Myocyte (in vitro differentiated cells): Measurements from ENCODE around the gene EXT2. TPM values are rescaled to one million over a fixed set of nuclear protein-coding genes. Genes with fewer than 3 reads are reported as not detected.

Experiments
- DNase-seq: peaks from one replicate; pipeline ENCODE4 v3.0.0-alpha.2; 2012; ENCODE audit warnings: low read depth
- total RNA-seq: library from RNA; depleted of rRNA; stranded (reverse); fragments of >200 nt; gene quantifications from 2 replicates; pipeline ENCODE4 v1.2.3, GENCODE V29; 2014

Gene EXT2
- total RNA-seq, 1 donor from 2014 or later = 66.3 TPM

GRCh38 chr11:44083906-44084305, 11.6 kb upstream of the EXT2 start:
- no peak for DNase-seq

DNA sequence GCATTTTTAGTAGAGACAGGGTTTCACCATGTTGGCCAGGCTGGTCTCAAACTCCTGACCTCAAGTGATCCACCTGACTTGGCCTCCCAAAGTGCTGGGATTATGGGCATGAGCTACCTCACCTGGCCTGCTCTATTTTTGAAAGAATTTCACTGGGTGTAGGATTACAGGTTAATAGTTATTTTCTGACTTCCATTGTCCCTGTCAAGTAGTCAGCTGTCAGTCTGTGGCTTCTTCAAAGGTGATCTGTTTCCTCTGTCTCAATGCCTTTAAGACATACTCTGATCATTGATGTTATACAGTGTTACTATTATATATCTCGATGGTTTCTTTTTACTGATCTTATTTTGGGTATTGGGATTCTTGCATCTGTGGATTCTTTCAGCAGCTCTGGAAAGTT, 10.1 kb upstream of the EXT2 start:
- no peak for DNase-seq

- DNase-seq = no peak
These were observed 7.1 kb upstream of the EXT2 start for GRCh38 chr11:44088377-44088776.

GRCh38 chr11:44088871-44089270, 6.6 kb upstream of the EXT2 start:
- no peak for DNase-seq

DNA sequence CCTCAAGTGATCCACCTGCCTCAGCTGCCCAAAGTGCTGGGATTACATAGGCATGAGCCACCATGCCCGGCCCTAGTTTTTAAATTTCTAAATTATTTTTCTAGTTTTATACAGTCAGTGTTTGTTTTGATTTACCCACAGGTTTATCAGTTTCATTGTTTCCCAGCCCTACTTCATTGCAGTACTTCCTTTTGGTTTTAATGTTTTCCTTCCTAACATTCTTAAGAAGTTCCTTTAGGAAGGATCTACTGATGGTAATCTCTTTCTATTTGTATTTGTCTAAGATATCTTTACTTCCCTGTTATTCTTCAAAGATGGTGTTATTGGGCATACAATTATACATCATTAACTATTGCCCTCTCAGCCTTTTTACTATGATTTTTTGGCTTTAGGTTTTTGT, 4.9 kb upstream of the EXT2 start:
- DNase-seq = no peak

- peak; percentile 89 for DNase-seq
These were observed 1.1 kb upstream of the EXT2 start for GRCh38 chr11:44094260-44094868.

DNA sequence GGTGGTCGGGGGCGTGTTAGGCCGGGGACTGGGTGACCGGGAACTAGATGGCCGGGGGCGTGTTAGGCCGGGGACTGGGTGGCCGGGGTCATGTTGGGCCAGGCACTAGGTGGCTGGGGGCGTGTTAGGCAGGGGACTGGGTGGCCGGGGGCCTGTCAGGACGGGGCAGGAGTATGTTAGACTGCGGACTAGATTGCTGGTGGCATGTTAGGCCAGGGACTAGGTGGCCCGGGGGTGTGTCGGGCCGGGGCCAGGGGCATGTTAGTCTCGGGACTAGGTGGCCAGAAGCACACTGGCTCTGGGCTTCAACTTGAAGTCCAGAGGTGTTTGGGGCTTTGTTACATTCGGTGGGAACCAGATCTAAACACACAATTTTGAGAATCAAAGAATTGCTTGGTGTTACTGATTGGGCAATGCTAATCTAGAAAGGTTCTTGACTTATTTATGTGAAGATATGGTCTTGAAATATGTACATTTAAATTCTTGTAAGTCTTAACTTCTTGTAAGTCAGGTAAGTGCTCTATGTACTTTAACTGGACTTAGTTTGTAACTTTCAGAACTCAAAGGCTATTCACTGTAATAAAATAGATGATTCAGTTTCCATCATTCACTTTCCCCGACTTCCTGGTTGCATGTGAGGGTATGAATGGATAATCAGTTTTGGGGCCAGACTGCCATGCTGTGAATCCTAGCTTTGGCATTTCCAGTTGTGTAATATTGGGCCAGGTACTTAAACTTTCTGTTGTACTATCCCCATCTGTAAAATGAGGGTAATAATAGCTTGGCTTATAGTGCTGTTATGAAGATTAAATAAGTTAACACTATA, 1.1 kb downstream of the EXT2 start:
- DNase-seq = no peak

DNA sequence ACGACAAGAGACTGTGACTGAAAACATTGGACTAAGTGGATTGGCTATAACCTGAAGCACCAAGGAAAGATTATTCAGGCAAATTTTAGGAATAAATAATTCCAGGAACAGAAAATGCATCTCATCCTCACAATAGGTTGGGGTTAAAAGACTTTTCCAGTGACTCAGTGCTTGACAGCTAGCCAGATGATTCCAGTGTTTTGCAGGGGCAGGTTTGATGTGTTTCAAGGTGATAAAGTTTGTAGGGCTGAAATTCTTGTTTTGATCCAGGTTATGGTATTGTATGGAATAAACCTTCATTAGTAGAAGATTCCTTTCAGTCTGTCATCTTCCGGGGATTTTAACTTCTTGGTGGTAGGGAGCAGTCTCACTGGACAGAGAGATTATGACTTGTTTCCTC, 2.3 kb downstream of the EXT2 start:
- DNase-seq = no peak

DNA sequence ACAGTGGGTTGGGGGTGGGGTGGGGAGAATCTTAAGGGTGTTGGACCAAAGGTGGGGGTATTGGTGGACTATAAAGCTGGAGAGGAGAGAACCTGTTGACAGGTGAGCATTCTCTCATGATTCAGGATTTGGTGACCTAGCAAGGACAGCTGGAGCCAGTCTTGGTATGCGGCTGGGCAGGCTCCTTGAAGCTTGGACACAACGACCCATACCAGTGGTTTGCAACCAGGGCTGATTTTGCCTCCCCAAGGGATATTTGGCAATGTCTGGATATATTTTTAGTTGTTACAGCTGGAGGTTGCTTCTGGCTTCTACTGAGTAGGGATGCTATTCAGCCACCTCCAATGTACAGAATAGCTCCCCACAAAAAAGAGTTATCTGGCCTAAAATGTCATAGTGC, 5.6 kb downstream of the EXT2 start:
- peak; percentile 40 for DNase-seq

DNA sequence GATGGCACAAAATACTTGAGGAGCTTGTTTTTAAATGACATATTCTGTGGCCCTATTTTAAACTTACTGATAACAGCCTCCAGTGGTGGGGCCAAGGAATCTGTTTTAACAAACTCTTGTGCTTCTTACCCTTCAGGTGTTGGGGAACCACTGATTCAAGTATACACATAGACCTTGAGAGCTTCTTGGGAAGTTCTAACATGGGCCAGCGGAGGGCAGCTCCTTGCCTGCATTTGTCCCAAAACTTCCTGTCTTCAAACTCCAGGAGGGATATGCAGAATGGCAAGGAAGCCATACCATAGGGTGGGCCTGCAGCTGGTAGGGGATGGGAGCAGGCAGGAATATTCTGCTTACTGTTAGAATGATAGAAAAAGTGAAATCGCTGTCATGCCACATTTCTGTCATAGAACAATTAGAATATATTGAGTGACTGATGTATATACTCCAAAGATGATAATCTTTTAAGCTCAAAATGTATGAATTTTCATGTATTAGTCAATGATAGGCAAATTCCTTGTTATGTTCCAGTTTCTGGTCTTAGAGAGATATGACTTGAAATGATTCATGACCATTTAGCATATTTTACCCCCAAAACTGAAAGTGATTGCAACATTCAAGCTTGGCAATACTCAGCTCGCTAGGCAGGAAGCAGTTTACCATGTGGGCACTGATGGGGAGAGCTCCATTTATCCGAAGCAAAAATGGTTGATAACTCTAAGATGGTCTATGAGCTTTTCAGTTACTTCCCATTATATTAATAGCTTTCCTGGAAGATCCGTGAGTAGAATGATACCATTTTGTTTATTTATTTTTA, 9.2 kb downstream of the EXT2 start:
- DNase-seq = no peak

DNA sequence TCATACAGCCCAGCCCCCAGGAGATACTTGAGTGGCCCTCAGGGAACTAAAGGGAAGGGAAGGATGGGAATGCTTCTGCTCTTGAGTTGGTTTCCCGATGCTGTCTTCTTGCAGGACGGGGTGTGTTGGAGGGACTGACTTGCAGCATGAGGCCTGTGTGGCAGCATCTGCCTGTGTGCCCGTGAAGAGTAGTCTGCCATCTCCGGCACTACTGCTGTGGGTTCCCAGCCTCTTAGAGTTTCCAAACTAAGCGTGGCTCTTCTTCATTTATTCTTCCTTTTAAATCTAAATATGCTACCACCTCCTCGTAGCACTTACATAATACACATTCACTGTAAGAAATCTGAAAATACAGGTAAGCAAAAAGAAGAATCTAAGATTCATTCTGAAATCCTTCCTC, 12.8 kb downstream of the EXT2 start:
- DNase-seq = no peak

GRCh38 chr11:44110231-44110679, 14.8 kb downstream of the EXT2 start:
- peak; percentile 57 for DNase-seq

DNA sequence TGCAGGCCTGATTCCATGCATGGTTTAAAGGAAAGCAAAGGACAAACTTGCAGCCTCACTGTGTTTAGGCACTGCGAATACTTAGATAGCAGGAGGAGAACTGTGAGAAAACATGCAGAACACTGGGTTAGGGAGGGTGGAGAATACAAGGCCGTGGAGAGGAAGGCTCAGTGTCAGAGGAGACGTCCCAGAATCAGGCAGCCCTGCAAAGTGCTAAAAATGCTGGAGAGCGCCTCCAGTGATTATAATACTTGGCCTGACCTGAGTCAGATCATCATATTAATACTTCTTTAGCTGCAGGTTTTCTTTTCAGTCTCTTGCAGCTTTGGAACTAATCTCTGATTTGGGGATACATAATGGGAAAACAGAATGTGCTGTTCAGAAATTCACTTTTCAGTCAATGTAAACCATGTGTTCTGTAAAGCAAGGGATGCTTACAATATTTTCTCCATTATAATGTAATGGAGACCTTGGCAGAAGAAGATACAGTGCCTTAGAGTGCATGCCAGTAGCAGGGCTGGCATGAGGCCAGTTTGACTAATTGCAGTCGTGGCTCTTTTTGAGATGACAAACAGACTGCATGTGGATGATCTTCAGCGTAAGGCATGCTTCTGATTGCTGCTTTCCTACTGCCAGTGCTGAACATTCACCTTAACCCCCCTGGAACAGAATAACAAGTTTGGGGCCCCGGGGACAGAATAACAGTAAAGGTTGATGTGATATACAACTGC, 16.8 kb downstream of the EXT2 start:
- peak; percentile 73 for DNase-seq

DNA sequence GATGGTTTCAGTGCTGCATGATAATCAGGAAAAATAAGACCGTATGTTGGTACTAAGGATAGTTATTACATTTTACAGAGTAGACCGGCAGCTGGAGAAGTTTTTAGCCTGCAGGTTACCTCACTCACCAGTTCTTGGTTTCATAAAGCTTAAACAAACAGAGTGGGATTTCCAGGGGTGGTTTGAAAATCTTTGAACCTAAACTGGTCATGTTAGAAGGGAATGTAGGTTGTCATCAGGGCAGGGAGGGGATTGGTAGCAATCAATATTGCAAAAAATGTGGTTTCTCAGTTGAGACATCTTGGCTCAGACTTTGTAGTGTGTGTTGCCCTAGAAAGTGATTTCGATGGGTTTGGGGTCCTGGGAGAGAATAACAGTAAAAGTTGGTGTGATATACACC, 17.5 kb downstream of the EXT2 start:
- no peak for DNase-seq

DNA sequence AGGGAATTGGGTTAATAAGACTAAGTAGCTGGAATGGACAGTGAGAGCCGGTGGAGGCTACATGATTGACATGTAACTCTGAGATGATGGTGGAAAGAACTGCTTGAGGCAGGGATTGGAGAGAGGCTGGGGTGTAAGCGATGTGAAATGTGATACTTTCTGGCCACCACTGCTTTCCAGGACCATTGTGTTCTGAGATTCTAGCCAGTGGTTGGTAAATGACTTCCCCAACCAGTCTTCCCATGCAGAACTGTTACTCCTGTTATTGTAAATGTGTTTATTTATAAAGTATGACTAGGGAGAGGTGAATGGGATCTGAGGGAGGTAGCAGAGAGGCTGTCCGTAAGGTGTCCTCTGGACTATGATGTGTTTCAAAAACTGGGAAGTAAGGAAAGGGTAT, 18.1 kb downstream of the EXT2 start:
- no peak for DNase-seq

DNA sequence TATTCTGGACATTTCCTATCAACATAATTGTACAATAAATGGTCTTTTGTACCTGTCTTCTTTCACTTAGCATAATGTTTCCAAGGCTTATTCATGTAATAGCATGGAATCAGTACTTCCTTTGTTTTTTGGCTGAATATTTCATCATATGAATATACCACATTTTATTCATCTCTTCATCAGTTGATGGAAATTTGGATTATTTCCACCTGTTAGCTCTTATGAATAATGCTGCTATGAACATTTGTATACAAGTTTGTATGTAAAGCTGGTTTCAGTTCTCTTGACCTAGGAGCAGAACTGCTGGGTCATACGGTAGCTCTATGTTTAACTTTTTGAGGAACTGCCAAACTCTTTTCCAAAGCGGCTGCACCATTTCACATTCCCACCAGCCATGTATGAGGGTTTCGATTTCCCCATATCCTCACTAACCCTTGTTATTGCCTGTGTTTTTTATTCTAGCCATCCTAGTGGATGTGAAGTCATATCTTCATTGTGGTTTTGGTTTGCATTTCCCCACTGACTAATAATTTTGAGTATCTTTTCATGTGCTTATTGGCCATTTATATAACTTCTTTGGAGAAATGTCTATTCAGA, 20.9 kb downstream of the EXT2 start:
- no peak for DNase-seq

GRCh38 chr11:44120169-44120568, 24.7 kb downstream of the EXT2 start:
- peak; percentile 25 for DNase-seq

DNA sequence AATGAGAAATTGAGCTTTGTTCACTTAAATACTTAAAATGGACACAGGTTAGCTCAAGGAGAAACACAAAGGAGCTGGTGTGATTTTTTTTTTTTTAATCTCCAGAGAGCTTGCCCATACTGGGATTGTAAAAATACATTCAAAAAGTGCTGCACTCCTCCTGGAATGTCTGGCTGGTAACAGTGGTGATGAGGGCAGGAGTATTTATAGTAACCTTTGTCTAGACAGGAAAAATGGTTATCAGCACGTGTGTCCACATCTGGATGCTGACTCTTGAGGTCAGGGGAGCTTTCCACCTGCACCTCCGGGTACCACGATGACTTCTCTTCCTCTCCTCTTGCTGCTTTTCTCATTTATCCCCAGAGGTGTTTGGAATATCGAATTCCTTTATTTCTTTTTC, 30.1 kb downstream of the EXT2 start:
- no peak for DNase-seq

- no peak for DNase-seq
These were observed 30.8 kb downstream of the EXT2 start for GRCh38 chr11:44126304-44126703.

DNA sequence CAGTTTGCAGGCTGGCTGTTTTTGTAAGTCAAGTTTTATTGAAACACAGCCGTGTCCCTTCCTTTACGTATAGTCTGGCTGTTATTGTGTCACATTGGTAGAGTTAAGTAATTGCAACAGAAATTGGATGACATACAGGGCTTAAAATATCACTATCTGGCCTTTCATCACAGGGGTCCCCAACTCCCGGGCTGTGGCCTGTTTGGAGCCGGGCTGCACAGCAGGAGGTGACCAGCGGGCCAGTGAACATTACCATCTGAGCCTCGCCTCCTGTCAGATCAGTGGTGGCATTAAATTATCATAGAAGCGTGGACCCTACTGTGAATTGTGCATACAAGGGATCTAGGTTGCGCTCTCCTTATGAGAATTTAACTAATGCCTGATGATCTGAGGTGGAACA, 31.7 kb downstream of the EXT2 start:
- DNase-seq = no peak

GRCh38 chr11:44128729-44129128, 33.3 kb downstream of the EXT2 start:
- DNase-seq = no peak
